Loucy (cell line): ENCODE results near the gene PEAK3.

Experiments used
- H2AFZ ChIP-seq: fragments of 200-600 bp; sonication (generic); 2 replicates; pipeline ENCODE4 v1.6.0; 2016; ENCODE audit warnings: antibody characterized with exemption, mild to moderate bottlenecking, low read length, moderate library complexity
- H3F3A ChIP-seq: fragments of 200-600 bp; 2 replicates; pipeline ENCODE4 v1.6.0; 2016; ENCODE audit warnings: antibody characterized with exemption, low read depth, mild to moderate bottlenecking
- H3K27me3 ChIP-seq: fragments of 200-600 bp; sonication (generic); 2 replicates; pipeline ENCODE4 v1.6.1; 2014; ENCODE audit warnings: low read length, mild to moderate bottlenecking; ENCODE audit not compliant: insufficient read depth, poor library complexity, severe bottlenecking
- H3K36me3 ChIP-seq: fragments of 200-600 bp; sonication (generic); 2 replicates; pipeline ENCODE4 v1.6.1; 2016; ENCODE audit warnings: low read length; ENCODE audit not compliant: insufficient read depth
- H3K4me1 ChIP-seq: fragments of 200-600 bp; sonication (generic); 2 replicates; pipeline ENCODE4 v1.5.1; 2014; ENCODE audit warnings: low read length, mild to moderate bottlenecking; ENCODE audit not compliant: insufficient read depth, poor library complexity, severe bottlenecking
- H3K4me2 ChIP-seq: fragments of 200-600 bp; sonication (generic); 2 replicates; pipeline ENCODE4 v1.6.0; 2014; ENCODE audit warnings: antibody characterized with exemption, low read length, low read depth, mild to moderate bottlenecking; ENCODE audit not compliant: poor library complexity, severe bottlenecking
- H3K4me3 ChIP-seq: fragments of 200-600 bp; sonication (generic); 2 replicates; pipeline ENCODE4 v1.5.1; 2014; ENCODE audit warnings: low read length, mild to moderate bottlenecking, mixed read lengths; ENCODE audit not compliant: poor library complexity, severe bottlenecking
- H3K79me2 ChIP-seq: fragments of 200-600 bp; sonication (generic); 2 replicates; pipeline ENCODE4 v1.6.1; 2014; ENCODE audit warnings: low read length; ENCODE audit not compliant: insufficient read depth
- H3K9ac ChIP-seq: fragments of 200-600 bp; sonication (generic); 2 replicates; pipeline ENCODE4 v1.6.0; 2014; ENCODE audit warnings: mild to moderate bottlenecking, low read depth, low read length, moderate library complexity; ENCODE audit not compliant: poor library complexity, severe bottlenecking
- H3K9me2 ChIP-seq: fragments of 200-600 bp; sonication (generic); replicated peaks from 2 replicates; pipeline ENCODE4 v1.6.1; 2016; ENCODE audit warnings: low read depth, low read length, mixed read lengths
- H3K9me3 ChIP-seq: fragments of 200-600 bp; sonication (generic); 2 replicates; pipeline ENCODE4 v1.6.1; 2014; ENCODE audit warnings: mild to moderate bottlenecking, antibody characterized with exemption, low read length, low read depth; ENCODE audit not compliant: insufficient read depth
- H4K20me1 ChIP-seq: fragments of 200-600 bp; sonication (generic); 2 replicates; pipeline ENCODE4 v1.6.0; 2014; ENCODE audit warnings: antibody characterized with exemption, low read length, mild to moderate bottlenecking; ENCODE audit not compliant: insufficient read depth, poor library complexity, severe bottlenecking
- CTCF ChIP-seq: fragments of 200-600 bp; sonication (generic); conservative IDR thresholded peaks from 2 replicates; pipeline ENCODE4 v1.5.1; 2014; ENCODE audit warnings: mild to moderate bottlenecking, antibody characterized with exemption, low read length
- EZH2phosphoT487 ChIP-seq: fragments of 200-600 bp; IDR thresholded peaks from 2 replicates; pipeline ENCODE4 v1.6.1; 2018; ENCODE audit warnings: antibody characterized with exemption, mild to moderate bottlenecking, moderate library complexity, borderline replicate concordance

The PEAK3 gene

GRCh38 chr19:2291185-2291751 lies 9.3 kb upstream of the PEAK3 start:
- no peak for TF ChIP-seq CTCF
- no peak for TF ChIP-seq EZH2phosphoT487
- H3K4me1 ChIP-seq = peaks cover 5% of the 10 kb centered on the region
- no peaks in the 10 kb centered on the region for H3K36me3 ChIP-seq
- no peaks in the 10 kb centered on the region for H4K20me1 ChIP-seq
- no peaks in the 10 kb centered on the region for H3K79me2 ChIP-seq
- no peaks in the 10 kb centered on the region for H3F3A ChIP-seq
- no peak overlapping the region for H3K9ac ChIP-seq
- no peaks in the 10 kb centered on the region for H3K9me2 ChIP-seq
- H3K4me2 ChIP-seq = no peak overlapping the region
- no peaks in the 10 kb centered on the region for H3K27me3 ChIP-seq
- H3K9me3 ChIP-seq = no peaks in the 10 kb centered on the region
- no peak overlapping the region for H3K4me3 ChIP-seq
- H2AFZ ChIP-seq = no peak overlapping the region

- H3K79me2 ChIP-seq = no peaks in the 10 kb centered on the region
- H3K9ac ChIP-seq = no peak overlapping the region
- H3K4me3 ChIP-seq = no peak overlapping the region
- H3K4me1 ChIP-seq = peaks cover 5% of the 10 kb centered on the region
- no peaks in the 10 kb centered on the region for H3K36me3 ChIP-seq
- H3K27me3 ChIP-seq = no peaks in the 10 kb centered on the region
- no peaks in the 10 kb centered on the region for H3F3A ChIP-seq
- no peaks in the 10 kb centered on the region for H3K9me3 ChIP-seq
- H3K9me2 ChIP-seq = no peaks in the 10 kb centered on the region
- no peaks in the 10 kb centered on the region for H4K20me1 ChIP-seq
- no peak overlapping the region for H2AFZ ChIP-seq
- no peak overlapping the region for H3K4me2 ChIP-seq
- no peak for TF ChIP-seq EZH2phosphoT487
- TF ChIP-seq CTCF = no peak
Observed at GRCh38 chr19:2290441-2291184, 8.6 kb upstream of the PEAK3 start.

GRCh38 chr19:2289714-2290435 lies 7.9 kb upstream of the PEAK3 start:
- H3K79me2 ChIP-seq = no peaks in the 10 kb centered on the region
- TF ChIP-seq CTCF = no peak
- TF ChIP-seq EZH2phosphoT487 = no peak
- no peak overlapping the region for H2AFZ ChIP-seq
- H3K27me3 ChIP-seq = no peaks in the 10 kb centered on the region
- no peak overlapping the region for H3K4me3 ChIP-seq
- no peak overlapping the region for H3K4me2 ChIP-seq
- peaks cover 5% of the 10 kb centered on the region for H3K4me1 ChIP-seq
- no peaks in the 10 kb centered on the region for H4K20me1 ChIP-seq
- H3K36me3 ChIP-seq = no peaks in the 10 kb centered on the region
- H3K9me3 ChIP-seq = no peaks in the 10 kb centered on the region
- no peaks in the 10 kb centered on the region for H3K9me2 ChIP-seq
- H3F3A ChIP-seq = no peaks in the 10 kb centered on the region
- H3K9ac ChIP-seq = no peak overlapping the region
